ENCODE measurements around the gene TRIM33.

- TF ChIP-seq CTCF (IDR thresholded peaks at IDR 0.05) (no peak), EZH2phosphoT487 (IDR thresholded peaks at IDR 0.05) (no peak)
These were observed 34.3 kb upstream of the TRIM33 start for GRCh38 chr1:114545315-114545714.

Data from neural progenitor cell (in vitro differentiated cells).